Mucosa of stomach (tissue), 1 donor: ENCODE measurements around the gene ELFN1.

Source experiments
- H3K27me3 ChIP-seq: one replicate; pipeline ENCODE4 v1.7.0; 2013; ENCODE audit warnings: mild to moderate bottlenecking, low read length; ENCODE audit not compliant: control insufficient read depth, insufficient read depth
- H3K36me3 ChIP-seq: one replicate; pipeline ENCODE4 v1.7.0; 2013; ENCODE audit warnings: low read length; ENCODE audit not compliant: control insufficient read depth, insufficient read depth
- H3K4me1 ChIP-seq: one replicate; pipeline ENCODE4 v1.7.0; 2013; ENCODE audit warnings: mild to moderate bottlenecking, low read length; ENCODE audit not compliant: control insufficient read depth, insufficient read depth
- H3K4me3 ChIP-seq: one replicate; pipeline ENCODE4 v1.7.0; 2013; ENCODE audit warnings: low read length
- H3K9ac ChIP-seq: one replicate; pipeline ENCODE4 v1.7.0; 2013; ENCODE audit warnings: mild to moderate bottlenecking, low read length, moderate library complexity
- H3K9me3 ChIP-seq: one replicate; pipeline ENCODE4 v1.7.0; 2013; ENCODE audit warnings: mild to moderate bottlenecking, low read length, moderate library complexity; ENCODE audit not compliant: control insufficient read depth
- donor health status: Pancreatic carcinoma.

Gene ELFN1

DNA sequence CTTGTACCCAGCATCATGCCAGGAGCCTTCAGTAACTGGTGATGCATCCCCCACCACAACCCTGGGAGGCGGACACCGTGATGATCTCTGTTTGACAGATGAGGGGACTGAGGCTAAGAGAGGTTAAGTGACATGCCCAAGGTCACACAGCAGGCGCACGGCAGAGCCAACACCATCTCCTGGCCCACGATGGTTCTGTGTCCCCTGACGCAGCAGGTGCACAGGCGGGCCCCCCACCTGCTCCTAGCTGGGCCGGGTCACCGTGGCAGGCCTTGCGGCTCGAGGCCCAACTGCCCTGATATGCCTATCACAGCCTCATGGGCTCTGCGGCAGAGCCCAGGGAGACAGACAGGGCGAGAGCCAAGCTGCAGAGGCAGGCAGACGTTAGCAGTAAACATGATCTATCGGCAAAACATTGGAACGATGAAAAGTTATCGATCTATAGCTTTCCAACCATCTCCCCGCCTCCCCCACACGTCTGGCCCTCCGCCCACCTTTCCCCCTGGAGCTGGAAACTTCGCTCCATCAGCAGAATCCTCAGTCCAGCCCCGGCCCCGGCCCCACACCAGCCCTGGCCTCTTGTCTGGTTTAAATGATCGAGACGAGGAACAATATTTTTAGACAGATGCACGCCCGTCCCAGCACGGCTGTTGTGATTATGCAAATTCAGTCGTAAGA, 65.9 kb downstream of the ELFN1 start:
- no peaks in the 10 kb centered on the region for H3K36me3 ChIP-seq
- H3K9ac ChIP-seq, result no peak overlapping the region
- no peaks in the 10 kb centered on the region for H3K4me1 ChIP-seq
- H3K4me3 ChIP-seq, result no peak overlapping the region
- peaks cover 5% of the 10 kb centered on the region for H3K27me3 ChIP-seq
- H3K9me3 ChIP-seq, result no peaks in the 10 kb centered on the region

GRCh38 chr7:1736484-1736817, 66.4 kb downstream of the ELFN1 start:
- no peak overlapping the region for H3K4me3 ChIP-seq
- no peaks in the 10 kb centered on the region for H3K36me3 ChIP-seq
- peaks cover 5% of the 10 kb centered on the region for H3K27me3 ChIP-seq
- no peaks in the 10 kb centered on the region for H3K9me3 ChIP-seq
- no peak overlapping the region for H3K9ac ChIP-seq
- no peaks in the 10 kb centered on the region for H3K4me1 ChIP-seq

DNA sequence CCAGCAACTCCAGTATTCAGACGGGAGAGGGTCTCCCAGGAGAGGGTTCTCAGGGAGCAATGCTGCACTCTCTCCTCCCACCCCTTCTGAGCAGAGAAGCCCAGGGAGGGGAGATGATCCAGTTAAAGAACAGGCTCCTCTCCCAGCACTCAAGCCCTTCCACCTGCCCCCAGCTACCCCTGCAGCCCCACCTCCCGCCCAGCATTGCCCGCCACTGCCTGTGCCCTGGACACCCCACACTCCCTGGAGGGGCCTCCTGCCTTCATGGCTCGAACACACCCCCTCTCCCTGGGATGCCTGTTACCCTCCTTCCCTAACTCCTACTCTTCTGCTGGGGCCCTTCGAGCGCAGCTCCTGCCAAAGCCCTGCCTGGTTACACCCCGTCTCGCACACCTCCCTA, 66.8 kb downstream of the ELFN1 start:
- H3K4me1 ChIP-seq, result peaks cover 3% of the 10 kb centered on the region
- H3K9me3 ChIP-seq, result no peaks in the 10 kb centered on the region
- peaks cover 5% of the 10 kb centered on the region for H3K27me3 ChIP-seq
- H3K4me3 ChIP-seq, result no peak overlapping the region
- H3K9ac ChIP-seq, result no peak overlapping the region
- no peaks in the 10 kb centered on the region for H3K36me3 ChIP-seq

GRCh38 chr7:1737523-1737922, 67.4 kb downstream of the ELFN1 start:
- H3K4me3 ChIP-seq, result no peak overlapping the region
- no peaks in the 10 kb centered on the region for H3K9me3 ChIP-seq
- no peaks in the 10 kb centered on the region for H3K36me3 ChIP-seq
- peaks cover 5% of the 10 kb centered on the region for H3K27me3 ChIP-seq
- peaks cover 10% of the 10 kb centered on the region for H3K4me1 ChIP-seq
- H3K9ac ChIP-seq, result no peak overlapping the region

DNA sequence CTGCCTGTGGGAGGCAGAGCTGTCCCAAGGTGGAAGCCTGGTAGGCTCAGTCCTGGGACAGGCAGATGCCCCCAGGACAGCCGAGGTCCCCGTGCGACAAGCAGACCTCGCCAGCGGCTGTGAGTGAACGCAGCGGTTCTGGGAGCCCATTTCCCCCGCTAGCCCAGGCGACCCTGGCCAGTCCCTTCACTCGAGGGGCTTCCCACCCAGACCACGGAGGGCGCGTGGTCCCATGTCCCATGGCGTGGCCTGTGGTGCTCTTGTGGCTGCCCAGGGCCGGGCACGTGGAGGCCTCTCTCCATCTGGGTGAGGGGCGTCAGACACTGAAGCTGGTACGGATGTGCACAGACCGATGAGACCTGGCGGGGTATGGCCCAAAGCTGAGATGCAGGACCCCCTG, 67.9 kb downstream of the ELFN1 start:
- no peaks in the 10 kb centered on the region for H3K9me3 ChIP-seq
- H3K4me1 ChIP-seq, result peaks cover 14% of the 10 kb centered on the region
- no peak overlapping the region for H3K9ac ChIP-seq
- no peaks in the 10 kb centered on the region for H3K36me3 ChIP-seq
- H3K4me3 ChIP-seq, result no peak overlapping the region
- H3K27me3 ChIP-seq, result peaks cover 5% of the 10 kb centered on the region

DNA sequence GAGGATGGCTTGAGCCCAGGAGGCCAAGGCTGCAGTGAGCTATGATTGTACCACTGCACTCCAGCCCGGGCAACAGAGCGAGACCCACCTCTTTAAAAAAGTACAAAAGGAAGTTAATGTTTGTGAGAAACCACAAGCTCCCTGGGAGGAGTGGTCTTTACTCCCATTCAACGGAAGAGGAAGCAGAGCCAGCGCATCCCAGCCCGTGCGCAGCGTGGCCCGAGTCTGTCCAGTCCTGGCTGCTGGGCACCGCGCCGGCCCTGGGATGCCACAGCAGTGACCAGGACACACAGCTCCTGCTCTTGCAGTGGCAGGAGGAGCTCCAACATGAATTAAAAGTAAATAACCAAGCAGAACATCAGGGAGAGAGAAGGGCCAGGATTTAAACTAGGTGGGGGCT, 68.4 kb downstream of the ELFN1 start:
- Histone ChIP-seq H3K9ac (no peak overlapping the region), H3K36me3 (no peaks in the 10 kb centered on the region), H3K4me3 (no peak overlapping the region), H3K4me1 (peaks cover 18% of the 10 kb centered on the region), H3K9me3 (no peaks in the 10 kb centered on the region), H3K27me3 (peaks cover 5% of the 10 kb centered on the region)

DNA sequence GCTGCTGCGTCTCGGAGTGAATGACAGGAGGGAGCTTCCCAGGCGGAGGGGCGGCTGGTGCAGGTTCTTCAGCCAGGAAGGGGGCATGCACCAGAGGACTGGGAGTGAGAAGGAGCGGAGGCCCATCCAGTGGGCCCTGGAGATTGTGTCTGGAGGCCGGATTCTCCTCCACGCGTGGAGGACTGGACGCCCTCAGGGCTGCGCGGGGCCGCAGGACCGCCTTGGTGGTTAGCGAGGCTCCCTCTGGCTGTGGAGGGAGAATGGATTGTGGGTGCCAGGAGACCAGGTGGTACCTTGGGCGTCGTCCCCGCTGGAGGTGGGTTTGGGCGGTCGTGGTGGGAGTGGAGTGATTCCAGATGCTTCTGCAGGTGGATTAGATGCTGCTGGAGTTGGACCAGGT, 68.9 kb downstream of the ELFN1 start:
- Histone ChIP-seq H3K36me3 (no peaks in the 10 kb centered on the region), H3K4me3 (no peak overlapping the region), H3K9ac (no peak overlapping the region), H3K4me1 (peaks cover 18% of the 10 kb centered on the region), H3K9me3 (no peaks in the 10 kb centered on the region), H3K27me3 (peaks cover 5% of the 10 kb centered on the region)

- Histone ChIP-seq H3K9ac (no peak overlapping the region), H3K27me3 (peaks cover 5% of the 10 kb centered on the region), H3K4me3 (no peak overlapping the region), H3K9me3 (no peaks in the 10 kb centered on the region), H3K4me1 (peaks cover 18% of the 10 kb centered on the region), H3K36me3 (no peaks in the 10 kb centered on the region)
Measured at GRCh38 chr7:1739593-1739992, 69.5 kb downstream of the ELFN1 start.

- H3K9ac ChIP-seq, result no peak overlapping the region
- H3K36me3 ChIP-seq, result no peaks in the 10 kb centered on the region
- H3K4me3 ChIP-seq, result no peak overlapping the region
- H3K9me3 ChIP-seq, result no peaks in the 10 kb centered on the region
- H3K27me3 ChIP-seq, result peaks cover 5% of the 10 kb centered on the region
- peaks cover 18% of the 10 kb centered on the region for H3K4me1 ChIP-seq
Measured at GRCh38 chr7:1740214-1740613, 70.1 kb downstream of the ELFN1 start.

GRCh38 chr7:1741246-1741645, 71.2 kb downstream of the ELFN1 start:
- no peaks in the 10 kb centered on the region for H3K36me3 ChIP-seq
- H3K9ac ChIP-seq, result no peak overlapping the region
- peaks cover 18% of the 10 kb centered on the region for H3K4me1 ChIP-seq
- H3K9me3 ChIP-seq, result no peaks in the 10 kb centered on the region
- H3K27me3 ChIP-seq, result peaks cover 5% of the 10 kb centered on the region
- no peak overlapping the region for H3K4me3 ChIP-seq

- Histone ChIP-seq H3K4me3 (no peak overlapping the region), H3K36me3 (no peaks in the 10 kb centered on the region), H3K9ac (no peak overlapping the region), H3K27me3 (peaks cover 5% of the 10 kb centered on the region), H3K4me1 (peaks cover 18% of the 10 kb centered on the region), H3K9me3 (no peaks in the 10 kb centered on the region)
Measured at GRCh38 chr7:1741751-1742554, 71.9 kb downstream of the ELFN1 start.

DNA sequence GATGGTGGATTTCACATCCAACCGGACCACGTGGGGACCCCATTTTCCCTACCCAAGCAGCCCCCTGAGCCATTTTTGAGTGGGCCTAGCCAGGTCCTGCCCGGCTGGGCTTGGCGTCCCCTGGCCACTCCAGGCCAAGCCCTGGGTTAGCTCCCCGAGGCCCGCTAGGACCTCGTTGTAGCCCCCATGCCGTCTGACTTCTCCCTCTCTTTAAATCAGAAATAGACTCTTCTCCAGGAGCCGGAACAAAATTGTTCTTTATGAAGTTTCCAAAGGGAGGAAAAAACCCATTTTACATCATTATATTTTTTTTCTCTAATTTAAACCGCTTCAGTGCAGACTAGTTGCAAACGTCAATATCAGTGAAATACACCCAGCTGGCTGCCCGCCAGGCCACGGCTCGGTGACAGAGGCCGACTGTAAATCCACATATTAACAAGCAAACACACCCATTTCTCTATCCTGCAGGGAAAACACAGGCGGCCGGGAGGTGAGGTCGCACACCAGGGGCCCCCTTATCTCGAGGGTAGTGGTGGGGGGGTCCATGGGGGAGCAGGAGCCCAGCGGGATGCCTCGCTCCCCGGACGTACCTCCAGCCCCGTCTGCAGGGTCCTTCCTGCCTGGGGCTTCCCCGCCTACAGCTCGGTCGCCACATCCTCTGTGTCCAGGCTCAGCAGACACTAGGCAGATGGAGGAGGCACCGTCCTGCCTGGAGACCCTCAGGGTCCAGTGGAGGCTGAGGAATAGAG, 72.7 kb downstream of the ELFN1 start:
- no peaks in the 10 kb centered on the region for H3K27me3 ChIP-seq
- peak overlapping the region; percentile 39 for H3K9ac ChIP-seq
- no peaks in the 10 kb centered on the region for H3K36me3 ChIP-seq
- no peaks in the 10 kb centered on the region for H3K9me3 ChIP-seq
- H3K4me1 ChIP-seq, result peaks cover 18% of the 10 kb centered on the region
- no peak overlapping the region for H3K4me3 ChIP-seq
